HS-5 (cell line): Measurements from ENCODE around the gene CCDC179.

ENCODE experiments used
- DNase-seq: peaks from one replicate; pipeline ENCODE4 v3.0.0-alpha.2; 2012; ENCODE audit warnings: low read depth

CCDC179 gene

GRCh38 chr11:22860241-22860640 lies at the start of gene CCDC179:
Gene CCDC179 (minus strand): TSS chr11:22860474. CDS start chr11:22860421, 53 bp downstream.
- DNase-seq = no peak

DNA sequence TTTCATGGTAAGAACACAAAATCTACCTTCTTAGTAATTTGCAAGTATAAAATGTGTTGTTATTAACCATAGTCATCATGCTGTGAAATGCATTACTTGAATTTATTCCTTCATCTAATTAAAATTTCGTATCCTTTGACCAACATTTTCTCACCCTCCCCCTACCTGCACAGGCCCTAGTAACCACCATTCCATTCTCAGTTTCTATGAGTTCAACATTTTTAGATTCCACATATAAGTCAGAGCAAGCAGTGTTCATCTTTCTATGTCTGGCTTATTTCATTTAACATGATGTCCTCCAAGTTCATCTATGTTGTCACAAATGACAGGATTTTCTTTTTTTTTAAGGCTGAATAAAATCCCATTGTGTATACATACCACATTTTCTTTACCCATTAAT lies 43.5 kb upstream of the CCDC179 start:
- no peak for DNase-seq

DNA sequence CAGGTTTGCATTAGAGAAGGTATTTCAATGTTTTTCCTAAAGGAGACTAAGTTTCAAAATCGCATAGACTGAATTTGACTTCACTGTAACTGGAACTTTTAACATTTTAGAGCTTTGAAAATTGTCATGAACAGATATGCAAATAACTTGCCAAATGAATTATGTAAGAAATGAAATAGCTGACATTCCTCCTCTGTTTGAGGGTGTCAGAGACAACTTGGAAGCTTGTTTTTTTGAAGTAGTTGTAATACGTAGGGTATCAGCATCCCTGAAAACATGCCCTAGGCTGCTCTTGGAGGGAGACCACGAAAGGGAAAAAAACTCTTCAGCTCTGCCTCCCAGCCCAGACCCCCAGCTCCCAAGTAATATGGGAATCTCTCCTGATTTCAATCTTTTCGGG lies 41.3 kb upstream of the CCDC179 start:
- DNase-seq = no peak

- DNase-seq = no peak
Measured at GRCh38 chr11:22900764-22901486, 40.7 kb upstream of the CCDC179 start.

DNA sequence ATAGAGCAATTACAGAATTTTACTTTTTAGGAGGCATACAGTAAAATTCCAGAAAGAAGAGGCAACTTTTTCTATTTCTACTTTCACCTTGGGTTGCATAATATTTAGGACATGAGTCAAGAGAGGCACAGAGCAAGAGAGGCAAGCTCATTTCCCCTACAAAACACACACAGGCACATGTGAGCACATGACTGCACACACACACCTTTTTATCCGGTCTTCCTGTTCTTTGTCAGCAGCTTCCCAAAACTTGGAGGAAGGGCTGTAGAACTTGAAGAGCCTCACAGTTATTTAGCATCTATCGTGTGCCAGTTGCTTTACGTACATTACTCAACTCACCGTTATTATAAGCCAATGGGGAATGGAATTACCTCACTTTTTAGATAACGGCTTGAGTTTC lies 37.8 kb upstream of the CCDC179 start:
- DNase-seq = no peak

DNA sequence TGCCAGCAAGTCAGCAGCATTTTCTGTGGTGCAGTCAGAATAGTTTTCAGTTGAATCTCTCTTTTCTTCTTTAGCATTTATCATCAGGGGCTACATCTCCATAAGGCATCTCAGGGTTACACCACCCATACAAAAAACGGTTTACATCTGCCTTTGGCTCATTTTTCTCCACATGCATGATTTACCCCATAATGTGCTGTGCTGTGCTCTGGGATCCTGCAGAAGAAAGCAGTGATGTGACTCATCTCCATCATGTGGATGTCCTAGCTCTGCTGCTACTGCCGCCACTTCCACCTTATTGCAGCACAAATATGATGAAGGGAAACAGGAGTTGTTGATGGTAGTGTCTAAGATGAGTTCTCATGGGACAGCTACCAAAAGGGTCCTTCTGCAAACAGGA lies 30.0 kb upstream of the CCDC179 start:
- DNase-seq = no peak

DNA sequence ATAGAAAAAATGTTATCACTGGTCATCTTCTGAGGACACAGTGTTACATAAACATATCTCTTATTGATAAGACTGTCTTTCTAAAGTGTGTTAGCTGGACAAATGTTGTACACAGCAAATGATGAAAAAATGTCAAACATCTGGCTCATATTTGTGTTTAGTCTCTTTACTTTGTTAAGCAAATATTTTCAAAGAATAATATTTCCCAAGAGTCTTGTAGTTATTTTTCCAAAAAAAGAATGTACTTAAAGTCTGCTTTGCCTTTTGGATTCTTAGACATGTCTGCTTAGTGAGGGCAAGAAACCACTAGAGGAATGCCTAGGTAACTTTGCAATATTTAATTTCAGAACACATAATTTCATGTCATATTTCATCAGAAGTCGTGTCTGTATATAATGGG lies 23.9 kb upstream of the CCDC179 start:
- no peak for DNase-seq

DNA sequence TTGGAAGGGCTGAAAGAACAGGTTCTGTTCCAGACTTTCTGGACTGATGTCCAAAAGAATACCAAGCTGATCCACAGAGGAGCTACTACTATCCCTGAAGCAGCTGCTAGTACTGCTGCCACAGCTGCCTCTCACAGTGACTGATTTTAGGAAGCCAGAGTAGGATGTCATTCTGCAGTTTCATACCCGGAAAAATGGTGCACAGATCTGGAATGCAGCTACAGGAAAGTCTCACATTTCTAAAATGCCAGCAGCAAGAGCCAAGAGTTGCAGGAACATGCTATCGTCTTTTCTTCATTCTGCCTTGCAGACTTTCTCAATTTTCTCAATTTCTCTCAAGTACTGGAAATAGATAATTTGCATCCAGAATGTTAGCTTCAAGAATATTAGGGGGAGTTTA lies 19.4 kb upstream of the CCDC179 start:
- no peak for DNase-seq

- DNase-seq = no peak
Measured at GRCh38 chr11:22878604-22879003, 18.3 kb upstream of the CCDC179 start.

- DNase-seq = no peak
Measured at GRCh38 chr11:22878039-22878438, 17.8 kb upstream of the CCDC179 start.

GRCh38 chr11:22875869-22876473 lies 15.7 kb upstream of the CCDC179 start:
- peak; percentile 69 for DNase-seq

DNA sequence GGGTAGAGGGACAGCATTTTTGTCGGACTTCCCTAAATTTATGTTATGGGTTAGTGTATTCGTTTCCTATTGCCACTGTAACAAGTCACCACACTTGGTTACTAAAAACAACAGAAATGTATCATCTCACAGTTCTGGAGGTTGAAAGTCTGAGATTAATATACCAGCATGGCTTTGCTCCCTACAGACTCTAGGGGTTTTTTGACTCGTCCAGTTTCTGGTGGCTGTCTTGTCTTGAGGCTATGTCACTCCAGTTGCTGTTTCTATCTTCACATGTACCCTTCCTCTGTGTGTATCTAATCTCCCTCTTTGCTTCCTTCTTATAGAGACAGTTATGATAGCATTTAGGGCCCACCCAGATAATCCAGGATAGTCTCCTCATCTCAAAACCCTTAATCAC lies 9.1 kb upstream of the CCDC179 start:
- DNase-seq = no peak

GRCh38 chr11:22859756-22860155 lies 518 bp downstream of the CCDC179 start:
- DNase-seq = no peak

DNA sequence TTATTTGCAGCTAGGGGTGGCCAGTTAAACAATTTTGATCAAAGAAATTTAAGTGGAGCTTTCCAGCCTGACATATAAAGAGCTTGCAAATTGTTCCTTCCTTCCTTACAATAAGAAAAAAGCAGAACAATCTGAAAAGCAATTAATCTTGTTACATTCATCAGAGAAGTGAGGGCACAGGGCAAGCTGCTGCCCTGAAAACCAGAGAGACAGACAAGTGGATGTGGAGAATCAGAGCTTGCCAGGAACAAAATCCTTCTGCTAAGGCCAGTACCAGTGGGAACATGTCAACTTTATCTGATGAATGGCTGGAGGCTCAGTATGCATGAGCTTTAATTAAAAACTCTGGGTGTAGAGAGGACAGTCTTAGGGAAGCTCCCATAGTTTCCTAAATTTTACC lies 8.8 kb downstream of the CCDC179 start:
- no peak for DNase-seq

GRCh38 chr11:22846726-22847125 lies 13.5 kb downstream of the CCDC179 start:
- DNase-seq = no peak

GRCh38 chr11:22832315-22833015 lies 27.8 kb downstream of the CCDC179 start:
- DNase-seq = peak; percentile 23

GRCh38 chr11:22830082-22830414 lies 30.2 kb downstream of the CCDC179 start:
- no peak for DNase-seq

- peak; percentile 66 for DNase-seq
Measured at GRCh38 chr11:22829231-22830081, 30.8 kb downstream of the CCDC179 start, which contains the start of gene SVIP. Gene SVIP (minus strand): TSS chr11:22829801. CDS start chr11:22829748, 53 bp downstream.

GRCh38 chr11:22828373-22828772 lies 31.9 kb downstream of the CCDC179 start:
- DNase-seq = no peak

DNA sequence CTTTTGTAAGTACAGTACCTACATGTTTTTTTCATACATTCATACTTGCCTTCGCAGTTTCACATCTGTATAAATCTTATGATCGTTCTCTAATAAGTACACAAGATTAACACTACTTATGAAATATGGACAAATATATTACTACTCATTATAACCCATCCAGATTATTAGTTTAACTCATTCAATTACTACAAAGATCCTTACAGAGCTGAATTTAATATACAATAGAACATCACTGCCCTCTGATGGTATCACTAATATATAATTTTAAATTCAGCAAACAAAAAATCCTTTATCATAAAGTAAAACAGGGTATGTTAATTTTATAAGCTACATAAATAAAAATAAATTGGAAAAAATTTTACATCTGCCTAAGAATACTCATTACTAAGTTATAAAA lies 38.1 kb downstream of the CCDC179 start:
- no peak for DNase-seq

GRCh38 chr11:22809893-22810292 lies 50.4 kb downstream of the CCDC179 start:
- DNase-seq = no peak

DNA sequence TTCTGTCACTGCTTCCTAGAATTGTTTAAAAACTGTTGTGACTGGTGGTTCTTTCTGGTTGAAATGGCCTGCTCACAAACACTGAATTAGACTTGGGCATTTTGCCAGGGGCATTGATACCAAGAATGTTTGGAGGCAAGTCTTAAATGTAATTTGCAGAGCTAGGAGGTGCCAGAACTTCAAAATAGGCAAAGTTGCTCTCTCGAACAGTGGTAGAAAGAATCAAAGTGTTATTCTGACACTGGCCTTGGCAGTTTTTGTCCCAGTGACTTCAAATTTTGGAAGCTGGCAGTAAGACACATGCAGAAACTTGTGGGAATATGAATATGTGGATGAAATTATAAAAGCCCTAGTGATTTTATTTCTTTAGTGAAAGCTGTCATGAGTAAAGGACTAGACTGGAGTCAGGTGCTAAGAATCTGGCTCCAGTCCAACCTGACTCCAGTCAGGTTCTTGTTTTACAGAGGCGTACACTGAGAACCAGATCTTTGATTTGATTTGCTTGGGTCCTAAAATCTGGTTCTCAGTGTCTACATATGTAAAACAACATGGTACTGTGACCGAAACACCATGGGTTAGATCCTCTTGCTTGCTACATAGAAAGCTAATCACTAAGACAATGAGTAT lies 51.6 kb downstream of the CCDC179 start:
- DNase-seq = no peak
